Choroid plexus epithelial cell (primary cell): ENCODE results near the gene TCTN2.

Experiments used
- DNase-seq: peaks from one replicate; pipeline ENCODE4 v3.0.0-alpha.2; 2010; ENCODE audit warnings: low read depth
- H3K4me3 ChIP-seq: 2 replicates; pipeline ENCODE4 v1.5.1; 2011; ENCODE audit warnings: low read depth, mild to moderate bottlenecking, control low read depth, low read length, moderate library complexity
- TF ChIP-seq, protein P1 (sequence below): conservative IDR thresholded peaks from 2 replicates; pipeline ENCODE4 v1.5.1; 2011; ENCODE audit warnings: low read depth, mild to moderate bottlenecking, control low read depth, inconsistent platforms, low read length, moderate library complexity

Gene TCTN2

DNA sequence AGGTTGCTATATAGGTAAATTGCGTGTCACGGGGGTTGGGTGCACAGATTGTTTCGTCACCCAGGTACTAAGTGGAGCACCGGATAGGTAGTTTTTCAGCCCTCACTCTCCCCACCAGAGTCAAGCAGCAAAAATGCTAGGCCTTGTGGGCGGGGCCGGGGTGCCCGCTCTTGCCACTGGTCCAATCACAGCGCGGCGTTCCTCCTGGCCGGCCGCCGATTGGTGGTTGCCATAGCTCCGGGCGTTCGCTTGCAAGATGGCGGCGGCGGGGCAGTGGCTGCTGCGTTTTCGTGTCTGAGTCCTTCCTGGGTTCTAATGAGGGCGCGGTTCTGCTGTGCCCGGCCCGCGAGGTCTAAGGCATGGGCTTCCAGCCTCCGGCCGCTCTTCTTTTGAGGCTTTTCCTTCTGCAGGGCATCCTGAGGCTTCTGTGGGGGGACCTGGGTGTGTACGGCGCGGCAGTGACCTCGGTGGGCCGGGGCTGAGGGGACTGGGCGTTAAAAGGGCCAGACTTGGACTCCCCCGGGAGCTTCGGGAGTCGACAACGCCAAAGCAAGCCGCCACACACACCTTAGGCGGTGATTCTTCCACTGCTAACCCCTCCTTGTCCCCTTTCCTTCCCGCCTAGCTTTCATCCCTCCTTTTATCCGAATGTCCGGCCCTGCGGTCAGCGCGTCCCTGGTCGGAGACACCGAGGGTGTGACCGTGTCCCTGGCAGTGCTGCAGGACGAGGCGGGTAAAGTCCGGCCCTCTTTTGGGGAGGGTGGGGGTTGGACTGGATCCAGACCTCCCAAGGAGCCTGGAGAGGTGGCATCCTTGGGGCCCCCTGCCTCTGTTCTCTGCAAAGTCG, at the start of gene TCTN2:
TSS of gene TCTN2 (plus strand) at position 232 of the 847 bp plus-strand sequence. CDS start at position 360, 128 bp downstream.
- TF ChIP-seq, protein P1, sequence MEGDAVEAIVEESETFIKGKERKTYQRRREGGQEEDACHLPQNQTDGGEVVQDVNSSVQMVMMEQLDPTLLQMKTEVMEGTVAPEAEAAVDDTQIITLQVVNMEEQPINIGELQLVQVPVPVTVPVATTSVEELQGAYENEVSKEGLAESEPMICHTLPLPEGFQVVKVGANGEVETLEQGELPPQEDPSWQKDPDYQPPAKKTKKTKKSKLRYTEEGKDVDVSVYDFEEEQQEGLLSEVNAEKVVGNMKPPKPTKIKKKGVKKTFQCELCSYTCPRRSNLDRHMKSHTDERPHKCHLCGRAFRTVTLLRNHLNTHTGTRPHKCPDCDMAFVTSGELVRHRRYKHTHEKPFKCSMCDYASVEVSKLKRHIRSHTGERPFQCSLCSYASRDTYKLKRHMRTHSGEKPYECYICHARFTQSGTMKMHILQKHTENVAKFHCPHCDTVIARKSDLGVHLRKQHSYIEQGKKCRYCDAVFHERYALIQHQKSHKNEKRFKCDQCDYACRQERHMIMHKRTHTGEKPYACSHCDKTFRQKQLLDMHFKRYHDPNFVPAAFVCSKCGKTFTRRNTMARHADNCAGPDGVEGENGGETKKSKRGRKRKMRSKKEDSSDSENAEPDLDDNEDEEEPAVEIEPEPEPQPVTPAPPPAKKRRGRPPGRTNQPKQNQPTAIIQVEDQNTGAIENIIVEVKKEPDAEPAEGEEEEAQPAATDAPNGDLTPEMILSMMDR, result no peak
- peak within 1 kb of the TSS; percentile 73 for H3K4me3 ChIP-seq
- DNase-seq, result peak; percentile 94

- TF ChIP-seq, protein P1, result no peak
- H3K4me3 ChIP-seq, result no peak overlapping the region
- no peak for DNase-seq
Observed at GRCh38 chr12:123621619-123622530, 49.0 kb upstream of the TCTN2 start.

DNA sequence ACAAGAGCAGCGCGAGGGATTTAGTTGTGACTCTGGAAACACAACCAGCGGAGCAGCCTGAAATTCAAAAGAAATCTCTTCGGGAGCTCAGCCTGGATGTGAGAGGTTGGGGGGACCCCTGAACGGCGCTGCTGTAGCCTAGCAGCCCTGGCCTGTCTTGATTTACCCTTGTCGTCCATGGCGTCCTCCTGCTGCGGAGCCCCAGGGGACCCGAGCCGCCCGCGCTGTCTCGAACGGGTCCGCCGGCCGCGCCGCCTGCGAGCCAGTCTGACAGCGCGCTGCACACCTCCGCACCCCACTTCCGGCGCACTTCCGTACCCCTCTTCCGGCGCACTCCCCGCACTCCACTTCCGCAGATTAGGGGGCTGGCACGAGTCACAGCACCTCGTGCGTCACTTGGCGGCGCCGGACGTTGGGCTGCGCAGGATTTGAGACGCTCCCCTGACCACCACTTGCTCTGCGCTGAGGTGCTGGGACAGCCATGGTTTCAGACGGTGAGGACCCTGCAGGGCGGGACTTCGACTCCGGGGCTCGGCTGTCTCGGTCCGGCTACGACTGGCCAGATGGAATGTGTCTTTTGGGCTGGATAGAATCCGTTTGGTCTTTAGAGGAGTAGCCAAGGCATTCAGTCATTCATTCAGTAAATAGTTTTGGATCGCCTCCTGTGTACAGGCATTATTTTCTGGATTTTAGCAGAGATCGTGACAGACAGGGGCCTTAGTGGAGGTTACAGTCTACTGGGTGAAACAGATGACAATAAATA, 37.4 kb upstream of the TCTN2 start, which contains the start of the genes EIF2B1 and GTF2H3:
TSS of gene EIF2B1 (minus strand) at position 308 of the 763 bp plus-strand sequence. CDS start at position 179, 129 bp downstream.
TSS of gene GTF2H3 (plus strand) at position 451 of the 763 bp plus-strand sequence. CDS start at position 482, 31 bp downstream.
- peak within 1 kb of the TSS; percentile 94 for H3K4me3 ChIP-seq
- peak; percentile 97 for DNase-seq
- TF ChIP-seq, protein P1, result no peak

DNA sequence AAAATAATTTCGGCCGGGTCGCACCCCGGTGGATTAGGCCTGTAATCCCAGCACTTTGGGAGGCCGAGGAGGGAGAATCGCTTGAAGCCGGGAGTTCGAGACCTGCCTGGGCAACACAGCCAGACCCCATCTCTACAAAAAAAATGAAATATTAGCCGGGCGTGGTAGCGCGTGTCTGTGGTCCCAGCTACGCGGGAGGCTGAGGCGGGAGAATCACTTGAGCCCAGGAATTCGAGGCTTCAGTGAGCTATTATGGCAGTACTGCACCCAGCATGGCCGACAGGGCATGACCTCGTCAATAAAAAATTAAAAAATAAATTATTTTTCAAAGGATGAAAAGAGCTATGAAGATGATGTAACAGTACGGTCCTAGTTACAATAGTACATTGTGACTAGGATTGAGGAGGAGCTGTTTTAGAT, 36.8 kb upstream of the TCTN2 start:
- TF ChIP-seq, protein P1, result no peak
- DNase-seq, result no peak
- H3K4me3 ChIP-seq, result peak overlapping the region; percentile 94

- H3K4me3 ChIP-seq, result no peak overlapping the region
- TF ChIP-seq, protein P1, result no peak
- no peak for DNase-seq
Observed at GRCh38 chr12:123643911-123644310, 27.0 kb upstream of the TCTN2 start.

GRCh38 chr12:123645380-123645779, 25.5 kb upstream of the TCTN2 start:
- DNase-seq, result no peak
- TF ChIP-seq, protein P1, result no peak
- H3K4me3 ChIP-seq, result no peak overlapping the region
